Stimulated activated CD8-positive, alpha-beta memory T cell treated with anti-CD3 and anti-CD28 coated beads, Interleukin-15, amount 100 ng/mL, for 24 hours (primary cell): ENCODE data around the gene PTPRK.

Source experiments
- DNase-seq: peaks from one replicate; pipeline ENCODE4 v3.0.0-alpha.2; 2020; ENCODE audit warnings: low read depth

PTPRK gene

DNA sequence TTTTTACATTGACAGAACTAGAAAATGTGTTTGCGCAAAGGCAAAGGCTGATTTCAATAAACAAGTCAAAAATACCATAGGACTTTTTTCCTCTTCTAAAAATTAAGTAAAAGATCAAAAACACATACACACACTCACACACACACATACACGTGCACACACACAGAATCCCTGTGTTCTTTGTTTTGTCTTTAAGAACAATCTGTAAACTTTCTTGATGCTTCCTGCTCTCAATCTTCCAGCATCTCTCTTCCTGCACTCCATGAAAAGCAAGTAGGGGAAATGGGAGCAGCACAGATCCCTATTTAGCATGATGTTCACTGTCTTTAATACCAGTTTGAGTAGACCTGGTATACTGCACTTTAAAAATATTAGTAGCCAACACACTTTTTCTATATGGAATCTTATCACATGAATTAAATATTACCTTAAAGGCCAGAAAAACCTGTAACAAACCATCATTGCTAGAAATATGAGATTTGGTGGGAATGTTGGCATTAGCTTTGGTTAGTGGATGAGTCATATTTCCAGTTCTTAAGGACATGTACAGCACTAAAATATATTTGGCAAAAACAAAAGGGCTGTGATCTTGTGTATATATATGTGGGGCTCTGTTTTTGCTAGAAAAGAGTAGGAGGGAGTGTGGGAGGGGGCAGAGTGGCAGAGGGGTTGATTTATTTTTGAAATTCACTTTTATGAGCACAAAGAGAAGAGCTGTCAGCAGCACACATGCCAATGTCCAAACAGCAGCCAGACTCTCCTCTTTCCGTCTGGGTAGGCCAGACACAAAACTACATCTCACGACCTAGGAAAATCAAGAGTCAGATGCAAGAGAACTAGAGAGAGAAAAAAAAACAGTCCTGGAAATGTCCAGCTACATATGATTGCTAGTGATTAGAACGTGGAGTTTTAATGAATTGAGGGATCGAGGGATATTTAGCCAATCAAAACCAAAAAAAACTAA, 4.6 kb downstream of the PTPRK start:
- no peak for DNase-seq

DNA sequence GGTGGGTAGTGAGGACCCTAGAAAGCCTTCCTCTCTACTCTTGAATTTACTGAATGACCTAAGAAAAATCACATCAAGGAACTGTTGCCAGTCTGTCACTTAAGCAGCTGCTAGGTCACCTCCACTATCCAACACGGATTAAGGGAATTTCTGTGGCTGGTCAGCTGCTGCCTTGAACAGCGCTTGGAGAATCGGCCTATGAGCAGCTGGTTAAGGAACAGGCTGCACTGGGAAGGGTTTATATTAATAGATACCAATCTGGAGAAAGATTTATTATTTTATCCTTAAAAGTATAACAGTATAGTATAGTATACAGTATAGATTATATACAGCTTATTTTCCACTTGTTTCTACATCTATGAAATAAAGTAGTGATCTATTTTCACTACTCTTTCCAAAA, 6.5 kb downstream of the PTPRK start:
- no peak for DNase-seq

DNA sequence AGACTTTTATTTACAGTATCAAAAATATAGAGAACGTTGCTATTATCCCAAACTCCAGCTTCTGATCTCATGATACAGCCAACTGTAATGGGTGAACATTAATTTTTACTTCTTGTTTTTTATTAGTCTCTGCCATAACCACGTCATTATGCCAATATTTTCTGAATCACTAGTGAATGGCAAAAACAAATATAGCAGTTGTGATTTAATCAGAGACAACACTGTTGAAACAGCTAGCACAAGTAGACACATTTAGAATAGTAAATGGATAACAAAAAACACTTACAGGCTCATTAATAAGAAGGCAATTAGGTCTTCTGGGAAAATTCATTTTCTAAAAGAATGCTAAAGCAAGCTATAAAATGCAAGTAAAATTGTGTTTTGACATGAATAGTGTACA, 8.1 kb downstream of the PTPRK start:
- DNase-seq = no peak

DNA sequence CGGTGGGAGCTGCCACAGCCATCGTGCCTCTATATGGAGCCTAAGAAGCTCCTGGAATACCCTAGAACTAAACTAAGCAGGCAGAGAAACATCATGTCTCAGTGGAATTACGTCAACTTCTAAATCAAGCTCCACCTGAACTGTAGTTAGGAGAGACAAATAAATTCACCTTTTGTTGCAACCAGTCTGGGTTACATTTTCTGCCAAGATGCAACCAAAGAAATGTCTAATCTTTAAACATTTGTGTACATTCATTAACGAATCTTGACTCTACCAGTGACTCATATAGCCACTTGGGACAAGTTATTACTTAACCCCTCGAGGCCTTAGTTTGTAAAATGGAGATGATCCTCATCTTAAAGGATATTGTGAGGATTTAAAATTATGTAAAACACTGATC, 8.9 kb downstream of the PTPRK start:
- no peak for DNase-seq

DNA sequence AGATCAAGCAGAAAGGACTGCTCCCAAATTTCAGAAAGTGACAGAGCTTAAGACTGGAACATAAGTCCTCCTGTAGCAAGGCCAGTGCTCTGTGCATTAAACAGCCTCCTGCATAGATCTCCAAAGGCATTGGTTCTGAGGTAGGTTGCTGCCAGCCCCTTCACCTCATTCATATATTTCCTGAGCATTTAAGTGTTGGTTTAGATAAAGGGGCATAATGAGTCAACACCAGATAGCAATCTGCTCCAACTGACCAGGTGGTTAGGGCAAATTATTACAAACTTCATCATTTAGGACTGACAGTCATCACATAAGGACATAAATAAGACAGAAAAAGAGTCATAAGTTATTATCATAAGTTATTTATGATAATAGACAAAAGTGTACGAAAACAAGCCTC, 10.7 kb downstream of the PTPRK start:
- no peak for DNase-seq

DNA sequence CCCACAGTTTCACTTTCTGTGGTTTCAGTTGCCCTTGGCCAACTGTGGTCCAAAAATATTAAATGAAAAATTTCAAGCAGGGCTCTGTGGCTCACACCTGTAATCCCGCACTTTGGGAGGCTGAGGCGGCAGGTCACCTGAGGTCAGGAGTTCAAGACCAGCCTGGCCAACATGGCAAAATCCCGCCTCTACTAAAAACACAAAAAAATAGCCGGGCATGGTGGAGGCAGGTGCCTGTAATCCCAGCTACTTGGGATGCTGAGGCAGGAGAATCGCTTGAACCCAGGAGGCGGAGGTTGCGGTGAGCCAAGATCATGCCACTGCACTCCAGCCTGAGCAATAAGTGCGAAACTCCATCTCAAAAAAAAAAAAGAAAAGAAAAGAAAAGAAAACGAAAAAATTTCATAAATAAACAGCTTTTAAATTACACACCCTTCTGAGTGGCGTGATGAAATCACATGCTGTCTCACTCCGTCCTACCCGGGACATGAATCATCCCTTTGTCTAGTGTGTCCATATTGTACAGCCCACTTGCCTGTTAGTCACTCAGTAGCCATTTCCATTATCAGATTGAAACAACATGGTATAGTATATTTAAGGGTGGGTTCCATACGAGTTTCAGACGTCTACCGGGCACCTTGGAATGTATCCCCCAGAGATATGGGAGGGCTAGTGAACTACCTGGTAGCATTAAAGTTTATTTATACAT, 11.7 kb downstream of the PTPRK start:
- DNase-seq = no peak

DNA sequence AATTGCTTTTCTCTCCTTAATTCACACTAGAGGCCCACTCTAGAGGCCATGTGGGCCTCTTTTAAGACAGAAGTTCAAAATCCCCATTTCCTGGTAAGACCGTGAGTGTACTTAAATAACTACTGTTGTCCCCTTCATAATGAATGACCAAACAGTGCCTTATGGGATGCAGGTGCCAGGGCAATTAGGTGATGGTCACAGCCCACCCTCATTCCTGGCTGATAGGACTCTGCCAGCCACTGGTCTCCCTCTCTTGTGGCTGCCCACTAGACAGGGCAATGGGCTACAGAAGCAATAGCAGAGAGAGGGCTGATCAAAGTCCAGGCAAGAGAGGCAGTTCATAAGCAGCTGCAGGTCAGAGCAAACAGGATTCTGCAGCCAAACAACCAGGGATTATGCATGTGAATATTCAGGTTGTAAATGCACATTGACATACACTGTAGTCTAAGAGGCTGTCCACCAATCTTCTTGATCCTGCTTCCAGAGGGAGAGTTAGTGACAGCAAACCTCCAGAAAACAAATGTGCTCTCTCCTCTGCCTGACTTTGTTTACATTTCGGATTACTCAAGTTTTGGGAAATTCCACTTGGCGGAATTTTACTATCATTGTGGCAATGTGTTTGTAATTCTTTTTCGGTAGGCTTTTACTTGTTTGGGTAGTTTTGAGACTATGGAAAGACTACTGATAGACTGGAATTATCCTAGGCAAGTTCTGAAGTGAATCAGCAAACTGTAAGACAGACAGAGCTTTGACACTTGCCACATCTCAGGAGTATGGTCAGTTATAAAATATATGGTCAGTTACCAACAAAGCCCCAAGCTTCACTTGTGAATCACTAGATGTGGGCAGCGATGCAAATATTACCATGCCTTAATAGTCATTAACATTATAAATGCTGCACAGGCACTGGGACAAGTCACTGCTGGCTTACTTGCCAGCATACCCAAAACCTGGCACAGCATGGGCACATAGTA, 12.8 kb downstream of the PTPRK start:
- no peak for DNase-seq

DNA sequence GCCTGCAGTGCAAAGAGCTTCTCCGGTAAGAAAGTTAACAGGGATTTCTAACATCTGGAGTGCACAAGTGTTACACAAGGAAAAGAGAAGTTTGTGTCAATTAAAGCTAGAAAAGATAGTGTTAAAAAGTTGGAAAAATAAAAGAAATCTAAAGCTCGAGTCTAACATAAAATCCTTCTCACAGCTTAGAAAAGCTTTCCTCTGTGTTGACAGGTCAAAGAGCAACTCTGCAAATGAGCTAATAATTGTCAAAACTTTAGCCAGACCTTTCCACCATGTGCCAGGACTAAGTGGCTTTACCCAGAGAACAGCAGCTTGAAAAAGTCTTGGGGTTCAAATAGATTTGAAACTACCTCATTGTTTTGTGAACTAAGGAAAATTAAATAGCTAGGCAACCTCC, 14.8 kb downstream of the PTPRK start:
- DNase-seq = no peak

DNA sequence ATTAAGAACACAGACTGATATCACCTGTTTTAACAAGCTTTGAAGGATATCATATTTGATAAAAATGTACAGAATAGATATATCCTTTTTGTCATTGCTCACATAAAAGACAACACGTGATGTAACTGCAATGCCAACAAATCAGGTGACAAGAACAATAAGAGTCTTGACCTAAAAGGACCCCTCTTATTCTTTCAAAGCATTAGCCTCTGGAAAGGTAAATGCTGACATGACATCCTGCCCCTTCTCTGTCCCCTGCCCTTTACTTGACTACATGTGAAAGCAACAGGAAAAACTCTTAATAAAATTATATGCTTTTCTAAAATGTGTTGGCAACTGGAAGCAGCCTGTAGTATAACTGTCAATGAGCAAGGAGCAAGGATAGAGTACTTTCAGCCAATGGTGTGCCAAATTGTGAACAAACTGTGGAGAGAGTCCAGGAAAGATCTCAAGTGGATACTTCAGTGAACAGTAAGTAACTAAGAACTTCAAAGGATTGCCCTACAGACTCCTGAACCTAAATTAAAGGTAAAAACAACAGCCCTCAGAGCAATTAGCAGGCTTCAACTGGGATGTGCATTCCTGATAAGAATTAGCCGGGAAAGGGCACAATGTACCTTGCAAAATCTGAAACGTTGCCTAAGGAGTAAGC, 16.3 kb downstream of the PTPRK start:
- no peak for DNase-seq

DNA sequence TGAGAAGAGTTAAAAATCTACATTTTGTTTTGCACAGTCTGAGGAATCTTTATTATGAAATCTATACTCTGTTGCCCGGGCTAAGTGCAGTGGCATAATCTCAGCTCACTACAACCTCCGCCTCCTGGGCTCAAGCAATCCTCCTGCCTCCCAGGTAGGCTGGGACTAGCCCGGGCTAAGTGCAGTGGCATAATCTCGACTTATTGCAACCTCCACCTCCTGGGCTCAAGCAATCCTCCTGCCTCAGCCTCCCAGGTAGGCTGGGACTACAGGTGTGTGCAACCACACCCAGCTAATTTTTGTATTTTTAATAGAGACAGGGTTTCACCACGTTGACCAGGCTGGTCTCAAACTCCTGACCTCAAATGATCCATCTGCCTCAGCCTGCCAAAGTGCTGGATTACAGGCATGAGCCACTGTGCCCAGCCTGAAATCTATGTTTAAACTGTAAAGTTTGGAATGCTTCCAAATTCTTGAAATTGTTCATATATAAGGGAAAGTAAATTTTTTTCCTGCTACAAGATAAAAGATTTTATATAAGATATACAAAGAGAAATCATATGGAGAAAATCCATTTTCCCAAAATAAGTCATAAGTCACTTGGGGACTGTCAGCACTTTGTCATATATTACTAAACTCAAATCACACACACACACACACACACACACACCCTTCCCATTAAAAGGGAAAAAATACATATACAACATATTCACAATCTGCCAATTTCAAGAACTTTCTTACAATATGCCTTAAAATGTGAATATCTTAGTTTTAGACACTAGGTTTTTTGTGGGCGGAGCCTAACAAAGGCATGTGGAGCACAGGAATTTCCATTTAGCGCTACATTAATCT, 19.4 kb downstream of the PTPRK start:
- DNase-seq = no peak

DNA sequence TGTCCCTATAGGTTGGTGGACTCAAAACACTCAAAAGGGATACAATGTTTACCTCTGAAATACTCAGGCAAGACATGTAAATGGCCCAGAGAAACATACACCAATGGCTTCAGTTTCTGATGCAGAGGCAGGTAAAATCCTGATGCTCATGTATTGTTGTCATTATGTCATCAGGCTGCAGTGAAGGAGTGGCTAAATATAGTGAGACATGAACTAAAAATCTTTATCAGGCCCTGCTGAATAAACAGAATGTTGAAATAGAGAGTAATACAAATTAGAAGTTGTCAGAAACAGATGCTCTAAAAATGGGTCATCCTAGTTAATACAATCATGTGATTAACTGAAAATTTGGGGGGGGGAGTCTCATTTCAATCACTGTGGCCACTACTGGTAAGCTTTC, 20.4 kb downstream of the PTPRK start:
- DNase-seq = no peak

DNA sequence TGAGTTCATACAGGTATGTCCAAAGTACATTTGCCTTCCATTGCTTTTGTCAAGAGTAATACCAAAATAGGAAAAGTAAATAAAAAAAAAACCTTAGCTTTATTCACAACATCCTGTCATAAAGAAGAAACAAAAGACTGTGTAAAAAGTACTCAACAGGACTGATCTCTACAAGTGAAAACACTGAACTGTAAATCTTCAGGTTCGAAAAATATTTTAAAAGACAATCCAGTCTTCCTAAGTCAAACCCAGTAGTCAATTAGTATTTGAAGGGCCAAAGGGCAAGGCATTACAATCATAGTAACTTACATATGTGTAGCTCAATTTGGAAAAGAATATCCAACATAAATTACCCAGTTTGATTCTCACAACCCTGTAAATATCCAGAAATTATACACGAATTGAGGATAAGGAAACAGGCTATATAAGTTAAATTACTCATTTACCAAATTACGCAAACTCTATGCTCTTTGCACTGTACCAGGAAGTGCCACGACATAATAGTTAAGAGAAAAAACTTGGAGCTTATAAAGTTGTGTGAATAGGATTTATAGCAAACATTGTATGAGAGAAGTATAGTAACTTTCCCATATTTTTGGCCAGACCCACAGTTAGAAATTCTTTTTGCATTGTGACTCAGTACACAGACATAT, 21.2 kb downstream of the PTPRK start:
- no peak for DNase-seq

DNA sequence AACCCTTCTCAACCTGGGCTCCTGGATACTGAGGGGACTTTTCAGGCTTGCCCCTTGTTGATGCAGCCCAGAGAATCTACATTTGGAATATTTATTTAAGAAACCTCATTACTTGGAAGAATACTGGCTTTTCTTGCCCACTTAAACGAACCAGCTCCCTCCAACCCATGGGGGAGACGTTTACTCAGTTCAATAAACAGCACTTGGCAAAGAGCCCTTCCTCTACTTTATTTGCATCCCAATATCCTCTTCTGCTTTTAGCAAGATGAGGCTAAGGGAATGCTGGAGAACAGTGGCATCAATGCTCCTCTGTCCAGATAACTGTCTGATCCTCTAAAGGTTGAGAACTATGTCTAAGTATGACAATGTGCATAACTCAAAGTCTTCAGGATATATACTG, 22.2 kb downstream of the PTPRK start:
- no peak for DNase-seq

DNA sequence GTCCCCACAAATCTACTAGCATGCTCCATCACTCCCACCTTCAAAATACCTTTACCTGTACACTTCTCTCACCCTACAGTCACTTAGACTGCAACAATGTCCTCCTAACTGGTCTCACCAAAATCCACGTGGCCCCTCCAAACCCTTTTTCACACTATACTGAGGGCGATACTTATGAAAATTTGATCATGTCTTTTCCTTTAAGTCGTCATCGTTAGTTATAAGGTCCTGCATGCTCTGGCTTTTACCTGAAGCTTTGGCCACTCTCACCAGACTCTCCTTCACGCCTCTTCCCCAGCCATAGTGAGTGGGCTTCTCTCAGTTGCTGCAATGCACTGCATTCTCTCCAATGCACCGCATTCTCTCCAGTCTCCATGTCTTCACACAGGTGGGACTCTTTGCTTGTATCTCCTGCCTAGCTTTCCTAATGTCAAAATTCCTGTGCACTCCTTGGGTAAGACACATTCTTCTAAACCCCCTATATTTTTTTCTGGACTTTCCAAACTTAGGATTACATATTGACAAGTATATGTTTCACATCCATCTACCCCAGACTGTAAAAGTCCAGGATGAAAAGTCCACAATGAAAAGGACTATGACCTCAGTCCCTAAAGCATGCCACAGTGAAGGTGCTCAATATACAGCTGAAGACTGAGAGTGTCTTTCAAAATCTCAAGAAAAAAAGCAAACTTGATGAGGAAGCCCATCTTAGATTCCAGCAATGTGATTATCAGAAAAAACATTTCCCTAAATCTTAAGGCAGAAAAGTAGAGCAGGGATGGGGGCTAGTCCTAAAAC, 24.7 kb downstream of the PTPRK start:
- DNase-seq = no peak

DNA sequence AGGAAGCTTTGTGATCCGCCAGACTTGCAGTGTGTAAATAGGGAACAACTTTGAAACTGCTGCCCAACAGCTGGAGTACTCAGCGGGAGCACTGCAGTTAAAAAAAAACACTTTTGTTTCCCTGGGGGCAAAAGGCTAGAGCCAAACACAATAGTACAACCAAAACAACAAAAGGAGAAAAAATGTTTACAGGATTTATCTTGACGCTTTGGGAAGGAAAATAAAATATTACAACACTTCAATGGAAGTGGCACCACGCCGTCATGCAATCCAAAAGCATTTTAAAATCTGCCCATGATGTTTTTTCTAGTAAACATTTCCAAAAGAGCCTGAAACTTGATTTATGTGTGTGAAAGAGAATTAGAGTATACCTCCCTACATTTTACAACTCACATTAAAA, 26.0 kb downstream of the PTPRK start:
- no peak for DNase-seq

DNA sequence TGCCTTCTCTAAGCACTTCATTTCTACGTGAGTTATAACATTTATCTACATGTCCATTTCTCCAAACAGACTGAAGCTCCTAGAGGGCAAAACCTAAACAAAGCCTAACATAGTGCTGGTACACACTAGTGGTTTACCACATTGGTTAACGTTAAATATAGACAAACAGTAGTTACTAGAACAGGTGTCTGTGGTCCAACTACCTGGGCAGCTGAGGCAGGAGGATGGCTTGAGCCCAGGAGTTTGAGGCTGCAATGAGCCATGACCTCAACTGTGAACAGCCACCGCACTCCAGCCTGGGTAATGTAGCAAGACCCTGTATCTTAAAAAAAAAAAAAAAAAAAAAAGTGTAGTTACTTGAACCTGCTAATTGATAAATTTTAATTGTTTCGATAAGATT, 26.5 kb downstream of the PTPRK start:
- no peak for DNase-seq

DNA sequence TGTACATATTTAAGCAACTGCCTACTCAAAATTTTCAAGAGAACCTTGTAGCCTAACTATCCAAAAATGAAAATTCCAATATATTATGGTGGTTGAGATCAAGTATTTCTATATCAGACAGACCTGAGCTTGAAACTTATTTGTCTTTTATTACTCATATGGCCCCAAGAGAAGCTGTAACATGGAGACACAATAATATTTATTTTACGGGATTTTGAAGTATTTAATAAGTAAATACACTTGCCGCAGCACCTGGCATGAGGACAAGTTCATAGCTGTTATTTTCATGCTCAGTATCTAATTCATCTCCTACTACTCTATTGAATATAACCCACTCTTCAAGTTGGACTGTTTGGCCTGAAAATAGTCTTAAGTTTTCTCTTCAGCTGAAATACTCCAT, 28.0 kb downstream of the PTPRK start:
- DNase-seq = no peak

DNA sequence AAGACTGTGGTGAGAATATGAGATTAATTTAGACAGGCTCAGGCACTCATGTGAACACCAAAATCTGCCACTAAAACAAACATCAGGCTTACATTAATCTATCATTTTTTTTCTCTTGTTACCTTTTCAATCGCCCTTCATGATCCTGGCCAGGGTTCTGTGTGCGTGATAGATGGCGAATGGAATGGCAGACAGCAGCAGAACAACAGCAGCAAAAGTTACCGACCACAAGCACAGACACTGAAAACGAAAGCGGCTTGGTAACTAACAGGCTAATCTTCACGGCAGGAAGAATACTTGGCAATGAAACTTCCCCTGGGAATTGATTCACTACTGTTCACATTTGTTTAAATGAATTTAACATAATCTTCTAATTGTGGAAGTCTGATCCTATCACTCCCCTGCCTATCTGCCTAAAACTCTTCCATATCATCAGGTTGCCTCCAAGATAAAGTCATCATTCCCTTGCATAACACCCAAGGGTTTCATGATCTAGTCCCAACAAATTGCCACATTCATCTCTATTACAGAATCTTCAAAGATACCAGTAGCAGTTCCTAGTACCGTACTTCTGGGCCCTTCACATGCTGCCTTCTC, 28.7 kb downstream of the PTPRK start:
- no peak for DNase-seq

DNA sequence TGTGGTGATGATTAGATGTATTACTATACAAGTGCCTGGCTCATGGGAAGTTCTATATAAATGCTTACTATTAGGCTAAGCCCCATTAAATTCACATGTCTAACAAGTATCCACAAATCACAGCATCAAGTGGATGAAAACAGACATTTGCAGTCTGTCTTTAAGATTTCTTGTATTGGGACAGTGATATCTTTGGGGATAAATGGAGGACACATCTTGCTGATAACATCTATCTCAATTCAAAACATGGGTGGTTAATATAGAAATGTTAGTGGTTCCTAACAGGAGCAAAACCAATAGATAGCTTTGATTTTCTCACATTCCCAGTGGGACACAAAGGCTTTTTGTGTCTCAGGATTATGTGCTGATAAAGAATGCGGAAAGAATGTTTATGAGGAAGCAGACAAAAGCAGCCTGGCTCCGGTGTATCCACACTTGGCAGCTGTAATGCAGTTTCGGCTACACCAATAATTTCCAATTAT, 29.3 kb downstream of the PTPRK start:
- no peak for DNase-seq
